SK-N-SH treated with all-trans-retinoic acid at 6 μM for 48 hours (cell line): ENCODE data around the gene CCBE1.

Source experiments
- ATAC-seq: fragments of 200-7000 bp; cut with Tn5 transposase; 3 replicates; pipeline ENCODE4 v1.9.1; 2020; ENCODE audit warnings: mild to moderate bottlenecking, moderate library complexity
- BACH2 ChIP-seq: fragments of 250-450 bp; sonication (Bioruptor Pico); IDR thresholded peaks from 2 replicates; pipeline ENCODE4 v1.9.0; 2021; ENCODE audit warnings: mild to moderate bottlenecking, borderline replicate concordance
- CREB5 ChIP-seq: fragments of 250-450 bp; sonication (Bioruptor Pico); IDR thresholded peaks from 2 replicates; pipeline ENCODE4 v1.5.1; 2020; ENCODE audit warnings: low read depth, mild to moderate bottlenecking, moderate library complexity
- CSRNP3 ChIP-seq: fragments of 250-450 bp; sonication (Bioruptor Pico); IDR thresholded peaks from 2 replicates; pipeline ENCODE4 v1.5.1; 2021; ENCODE audit warnings: mild to moderate bottlenecking, moderate library complexity
- ESRRG ChIP-seq: fragments of 250-450 bp; sonication (Bioruptor Pico); IDR thresholded peaks from 2 replicates; pipeline ENCODE4 v1.6.1; 2021; ENCODE audit warnings: mild to moderate bottlenecking
- GLIS3 ChIP-seq: fragments of 250-450 bp; sonication (Bioruptor Pico); IDR thresholded peaks from 2 replicates; pipeline ENCODE4 v1.5.0; 2020; ENCODE audit warnings: mild to moderate bottlenecking, moderate library complexity
- OSR1 ChIP-seq: fragments of 250-450 bp; sonication (Bioruptor Pico); IDR thresholded peaks from 2 replicates; pipeline ENCODE4 v1.8.0; 2022; ENCODE audit warnings: moderate library complexity, mild to moderate bottlenecking, inconsistent platforms
- PATZ1 ChIP-seq: fragments of 250-450 bp; sonication (Bioruptor Pico); IDR thresholded peaks from 2 replicates; pipeline ENCODE4 v1.8.0; 2020; ENCODE audit warnings: mild to moderate bottlenecking, moderate library complexity, borderline replicate concordance
- PPARA ChIP-seq: fragments of 250-450 bp; sonication (Bioruptor Pico); IDR thresholded peaks from 2 replicates; pipeline ENCODE4 v1.5.0; 2020; ENCODE audit warnings: mild to moderate bottlenecking, borderline replicate concordance
- RARB ChIP-seq: fragments of 250-450 bp; sonication (Bioruptor Pico); IDR thresholded peaks from 2 replicates; pipeline ENCODE4 v1.8.0; 2021; ENCODE audit warnings: mild to moderate bottlenecking, moderate library complexity
- SNAI2 ChIP-seq: fragments of 250-450 bp; sonication (Bioruptor Pico); IDR thresholded peaks from 2 replicates; pipeline ENCODE4 v1.5.0; 2020; ENCODE audit warnings: mild to moderate bottlenecking, moderate library complexity
- TCF4 ChIP-seq: fragments of 250-450 bp; sonication (Bioruptor Pico); IDR thresholded peaks from 2 replicates; pipeline ENCODE4 v1.8.0; 2021; ENCODE audit warnings: mild to moderate bottlenecking, moderate library complexity, borderline replicate concordance
- TOX ChIP-seq: fragments of 250-450 bp; sonication (Bioruptor Pico); IDR thresholded peaks from 2 replicates; pipeline ENCODE4 v1.8.0; 2021; ENCODE audit warnings: mild to moderate bottlenecking, moderate library complexity, borderline replicate concordance
- ZFP3 ChIP-seq: fragments of 250-450 bp; sonication (Bioruptor Pico); IDR thresholded peaks from 2 replicates; pipeline ENCODE4 v1.5.0; 2020; ENCODE audit warnings: mild to moderate bottlenecking, moderate library complexity
- ZFP30 ChIP-seq: fragments of 450-650 bp; formaldehyde crosslinking; IDR thresholded peaks from 2 replicates; pipeline ENCODE4 v1.5.0; 2022; ENCODE audit warnings: mild to moderate bottlenecking, moderate library complexity
- ZNF565 ChIP-seq: fragments of 450-650 bp; formaldehyde crosslinking; conservative IDR thresholded peaks from 2 replicates; pipeline ENCODE4 v1.5.0; 2020; ENCODE audit warnings: low read depth, mild to moderate bottlenecking, moderate library complexity
- ZNF70 ChIP-seq: fragments of 450-650 bp; formaldehyde crosslinking; IDR thresholded peaks from 2 replicates; pipeline ENCODE4 v1.5.0; 2020; ENCODE audit warnings: mild to moderate bottlenecking, moderate library complexity
- ZNF8 ChIP-seq: fragments of 450-650 bp; formaldehyde crosslinking; IDR thresholded peaks from 2 replicates; pipeline ENCODE4 v1.5.0; 2020; ENCODE audit warnings: mild to moderate bottlenecking, moderate library complexity
- TF ChIP-seq, protein P1 (sequence below): fragments of 250-450 bp; sonication (Bioruptor Pico); IDR thresholded peaks from 2 replicates; pipeline ENCODE4 v1.5.0; 2020; ENCODE audit warnings: mild to moderate bottlenecking, moderate library complexity
- TF ChIP-seq, protein P2 (sequence below): fragments of 250-450 bp; sonication (Bioruptor Pico); IDR thresholded peaks from 2 replicates; pipeline ENCODE4 v1.8.0; 2021; ENCODE audit warnings: low read depth, mild to moderate bottlenecking, moderate library complexity, borderline replicate concordance

Gene CCBE1

GRCh38 chr18:59681051-59681450, 16.2 kb downstream of the CCBE1 start (continued):
- TF ChIP-seq CSRNP3 (CRISPR knock-in tag): no peak
- TF ChIP-seq ESRRG (CRISPR knock-in tag): no peak
- no peak for TF ChIP-seq CREB5
- TF ChIP-seq, all 23 proteins: peak for 0

- ATAC-seq: no peak
- TF ChIP-seq SNAI2 (CRISPR knock-in tag) (no peak), RARB (CRISPR knock-in tag) (no peak), PPARA (no peak), BACH2 (CRISPR knock-in tag) (no peak), ZNF70 (no peak), CSRNP3 (CRISPR knock-in tag) (no peak), GLIS3 (CRISPR knock-in tag) (no peak), ZNF8 (CRISPR knock-in tag) (no peak)
- TF ChIP-seq, protein P1, sequence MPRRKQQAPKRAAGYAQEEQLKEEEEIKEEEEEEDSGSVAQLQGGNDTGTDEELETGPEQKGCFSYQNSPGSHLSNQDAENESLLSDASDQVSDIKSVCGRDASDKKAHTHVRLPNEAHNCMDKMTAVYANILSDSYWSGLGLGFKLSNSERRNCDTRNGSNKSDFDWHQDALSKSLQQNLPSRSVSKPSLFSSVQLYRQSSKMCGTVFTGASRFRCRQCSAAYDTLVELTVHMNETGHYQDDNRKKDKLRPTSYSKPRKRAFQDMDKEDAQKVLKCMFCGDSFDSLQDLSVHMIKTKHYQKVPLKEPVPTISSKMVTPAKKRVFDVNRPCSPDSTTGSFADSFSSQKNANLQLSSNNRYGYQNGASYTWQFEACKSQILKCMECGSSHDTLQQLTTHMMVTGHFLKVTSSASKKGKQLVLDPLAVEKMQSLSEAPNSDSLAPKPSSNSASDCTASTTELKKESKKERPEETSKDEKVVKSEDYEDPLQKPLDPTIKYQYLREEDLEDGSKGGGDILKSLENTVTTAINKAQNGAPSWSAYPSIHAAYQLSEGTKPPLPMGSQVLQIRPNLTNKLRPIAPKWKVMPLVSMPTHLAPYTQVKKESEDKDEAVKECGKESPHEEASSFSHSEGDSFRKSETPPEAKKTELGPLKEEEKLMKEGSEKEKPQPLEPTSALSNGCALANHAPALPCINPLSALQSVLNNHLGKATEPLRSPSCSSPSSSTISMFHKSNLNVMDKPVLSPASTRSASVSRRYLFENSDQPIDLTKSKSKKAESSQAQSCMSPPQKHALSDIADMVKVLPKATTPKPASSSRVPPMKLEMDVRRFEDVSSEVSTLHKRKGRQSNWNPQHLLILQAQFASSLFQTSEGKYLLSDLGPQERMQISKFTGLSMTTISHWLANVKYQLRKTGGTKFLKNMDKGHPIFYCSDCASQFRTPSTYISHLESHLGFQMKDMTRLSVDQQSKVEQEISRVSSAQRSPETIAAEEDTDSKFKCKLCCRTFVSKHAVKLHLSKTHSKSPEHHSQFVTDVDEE (CRISPR knock-in tag): no peak
- TF ChIP-seq, all 23 proteins: peak for 0
Observed at GRCh38 chr18:59675346-59675745, 21.9 kb downstream of the CCBE1 start.

DNA sequence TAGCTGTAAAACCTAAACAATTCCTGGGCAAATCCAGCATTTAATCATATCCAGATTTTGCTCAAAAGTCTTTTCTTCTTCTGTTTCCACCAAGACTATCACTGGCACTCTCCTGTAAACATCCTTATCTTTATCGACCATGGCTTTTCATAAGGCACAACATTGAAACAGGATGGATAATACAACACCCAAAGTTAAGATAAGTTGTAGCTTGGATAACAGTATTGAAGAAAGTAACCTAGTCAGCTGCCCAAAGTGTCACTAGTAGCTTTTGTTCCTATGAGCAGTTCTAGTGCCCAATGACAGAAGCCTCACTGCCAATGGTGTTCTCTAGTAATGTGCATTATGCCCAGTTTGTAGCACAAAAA, 22.3 kb downstream of the CCBE1 start:
- no peak for ATAC-seq
- TF ChIP-seq OSR1 (CRISPR knock-in tag) (no peak), BACH2 (CRISPR knock-in tag) (no peak), ZFP30 (CRISPR knock-in tag) (no peak), ZNF8 (CRISPR knock-in tag) (no peak), CREB5 (no peak), TOX (no peak)

DNA sequence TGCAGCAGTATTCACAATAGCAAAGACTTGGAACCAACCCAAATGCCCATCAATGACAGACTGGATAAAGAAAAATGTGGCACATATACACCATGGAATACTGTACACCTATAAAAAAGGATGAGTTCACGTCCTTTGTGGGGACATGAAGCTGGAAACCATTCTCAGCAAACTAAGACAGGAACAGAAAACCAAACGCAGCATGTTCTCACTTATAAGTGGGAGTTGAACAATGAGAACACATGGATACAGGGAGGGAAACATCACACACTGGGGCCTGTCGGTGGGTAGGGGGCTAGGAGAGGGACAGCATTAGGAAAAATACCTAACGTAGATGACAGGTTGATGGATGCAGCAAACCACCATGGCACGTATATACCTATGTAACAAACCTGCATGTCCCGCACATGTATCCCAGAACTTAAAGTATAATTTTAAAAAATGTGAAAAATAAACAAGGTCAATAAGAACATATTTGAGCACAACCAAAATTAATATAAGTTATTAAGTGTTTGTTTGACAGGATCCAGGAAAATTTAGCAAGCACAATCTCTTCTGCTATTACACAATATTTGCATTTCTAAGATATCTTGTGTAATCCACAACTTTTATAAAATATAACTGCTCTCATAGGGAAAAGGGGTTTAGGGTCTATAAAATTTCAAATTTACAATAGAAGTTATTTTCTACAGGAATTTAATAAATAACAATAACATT, 22.9 kb downstream of the CCBE1 start:
- ATAC-seq: no peak
- TF ChIP-seq TCF4 (no peak), PPARA (no peak), TOX (no peak), PATZ1 (no peak), CSRNP3 (CRISPR knock-in tag) (no peak), ZFP3 (CRISPR knock-in tag) (no peak), RARB (CRISPR knock-in tag) (no peak), ZNF70 (no peak), GLIS3 (CRISPR knock-in tag) (no peak), SNAI2 (CRISPR knock-in tag) (no peak), ZNF565 (CRISPR knock-in tag) (no peak), CREB5 (no peak), BACH2 (CRISPR knock-in tag) (no peak), ZNF8 (CRISPR knock-in tag) (no peak), ZFP30 (CRISPR knock-in tag) (no peak)
- TF ChIP-seq, protein P2, sequence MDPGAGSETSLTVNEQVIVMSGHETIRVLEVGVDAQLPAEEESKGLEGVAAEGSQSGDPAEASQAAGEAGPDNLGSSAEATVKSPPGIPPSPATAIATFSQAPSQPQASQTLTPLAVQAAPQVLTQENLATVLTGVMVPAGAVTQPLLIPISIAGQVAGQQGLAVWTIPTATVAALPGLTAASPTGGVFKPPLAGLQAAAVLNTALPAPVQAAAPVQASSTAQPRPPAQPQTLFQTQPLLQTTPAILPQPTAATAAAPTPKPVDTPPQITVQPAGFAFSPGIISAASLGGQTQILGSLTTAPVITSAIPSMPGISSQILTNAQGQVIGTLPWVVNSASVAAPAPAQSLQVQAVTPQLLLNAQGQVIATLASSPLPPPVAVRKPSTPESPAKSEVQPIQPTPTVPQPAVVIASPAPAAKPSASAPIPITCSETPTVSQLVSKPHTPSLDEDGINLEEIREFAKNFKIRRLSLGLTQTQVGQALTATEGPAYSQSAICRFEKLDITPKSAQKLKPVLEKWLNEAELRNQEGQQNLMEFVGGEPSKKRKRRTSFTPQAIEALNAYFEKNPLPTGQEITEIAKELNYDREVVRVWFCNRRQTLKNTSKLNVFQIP: no peak
